ENCODE data around the gene DUSP2. TPM values are rescaled to one million over a fixed set of nuclear protein-coding genes. Genes with fewer than 3 reads are reported as not detected.

Gene DUSP2
- total and polyA plus RNA-seq, 2 experiments from 2014 or later: 6.6 to 13.0 TPM

- no peak for TF ChIP-seq ETS1 (IDR thresholded peaks at IDR 0.05)
- no peak for TF ChIP-seq EZH2phosphoT487 (IDR thresholded peaks at IDR 0.05; ENCODE audit: unreplicated experiment)
- no peak for TF ChIP-seq JUNB (IDR thresholded peaks at IDR 0.05; ENCODE audit: unreplicated experiment)
- no peak for TF ChIP-seq EZH2 (IDR thresholded peaks at IDR 0.05; ENCODE audit: low read depth, unreplicated experiment)
These were observed 30.7 kb downstream of the DUSP2 start (continued) for GRCh38 chr2:96114546-96114902.

GRCh38 chr2:96113951-96114350 lies 31.3 kb downstream of the DUSP2 start:
- no peak for ATAC-seq
- peaks cover 32% of the 10 kb centered on the region for H3K27me3 Mint-ChIP-seq (ENCODE audit: insufficient read depth, low read depth, poor library complexity)
- TF ChIP-seq ZNF114 (CRISPR knock-in tag; IDR thresholded peaks at IDR 0.05) (no peak), ZNF331 (CRISPR knock-in tag; IDR thresholded peaks at IDR 0.05; ENCODE audit: low read depth) (no peak), EZH2 (IDR thresholded peaks at IDR 0.05; ENCODE audit: low read depth, unreplicated experiment) (no peak), CTCF (conservative IDR thresholded peaks at IDR 0.05; ENCODE audit: low read depth in 2 of 2) (no peak), JUNB (IDR thresholded peaks at IDR 0.05; ENCODE audit: unreplicated experiment) (no peak), ETS1 (IDR thresholded peaks at IDR 0.05) (no peak), POLR2AphosphoS5 (IDR thresholded peaks at IDR 0.05; ENCODE audit: low read depth) (no peak), NANOG (IDR thresholded peaks at IDR 0.05; ENCODE audit: borderline replicate concordance) (no peak), EZH2phosphoT487 (IDR thresholded peaks at IDR 0.05; ENCODE audit: unreplicated experiment) (no peak), ZNF462 (CRISPR knock-in tag; IDR thresholded peaks at IDR 0.05) (no peak), REST (IDR thresholded peaks at IDR 0.05; ENCODE audit: unreplicated experiment) (no peak)

More at GRCh38 chr2:96113951-96114350, 31.3 kb downstream of the DUSP2 start:
- Histone ChIP-seq H3K79me2 (replicated peaks; ENCODE audit: insufficient read depth) (no peaks in the 10 kb centered on the region), H3K4me3 (no peak overlapping the region), H3K9me2 (ENCODE audit: insufficient read depth) (no peaks in the 10 kb centered on the region), H3K27ac (ENCODE audit: low read depth) (no peak overlapping the region), H3K36me3 (ENCODE audit: insufficient read depth) (no peaks in the 10 kb centered on the region), H3F3A (replicated peaks; ENCODE audit: low read depth) (no peaks in the 10 kb centered on the region), H4K20me1 (replicated peaks; ENCODE audit: insufficient read depth) (no peaks in the 10 kb centered on the region), H3K4me2 (no peak overlapping the region; the same call in 1 of the 2 replicates), H3K27me3 (ENCODE audit: insufficient read depth) (peaks cover 27% of the 10 kb centered on the region), H3K4me1 (ENCODE audit: insufficient read depth) (peaks cover 12% of the 10 kb centered on the region; the same call in 1 of the 2 replicates), H2AFZ (no peak overlapping the region)
- Mint-ChIP-seq H3K27ac (no peak overlapping the region), H3K9me3 (peaks cover 4% of the 10 kb centered on the region; the same call in 2 of the 3 replicates), H3K36me3 (ENCODE audit: low read depth) (no peaks in the 10 kb centered on the region; the same call in 2 of the 3 replicates), H3K4me1 (peaks cover 25% of the 10 kb centered on the region), H3K4me3 (no peak overlapping the region)
- no peak for DNase-seq (ENCODE audit: low spot score)

Measured in GM23338 (cell line).